HL-60/S4 (cell line): ENCODE measurements around the gene IMPDH1.

ENCODE experiments used
- in situ Hi-C: fragments of 300-500 bp; cut with MboI; formaldehyde crosslinking; loops from 2 replicates; pipeline ENCODE4 v1.14.3; 2022; ENCODE audit warnings: low sequenced_read_pairs

IMPDH1 gene

DNA sequence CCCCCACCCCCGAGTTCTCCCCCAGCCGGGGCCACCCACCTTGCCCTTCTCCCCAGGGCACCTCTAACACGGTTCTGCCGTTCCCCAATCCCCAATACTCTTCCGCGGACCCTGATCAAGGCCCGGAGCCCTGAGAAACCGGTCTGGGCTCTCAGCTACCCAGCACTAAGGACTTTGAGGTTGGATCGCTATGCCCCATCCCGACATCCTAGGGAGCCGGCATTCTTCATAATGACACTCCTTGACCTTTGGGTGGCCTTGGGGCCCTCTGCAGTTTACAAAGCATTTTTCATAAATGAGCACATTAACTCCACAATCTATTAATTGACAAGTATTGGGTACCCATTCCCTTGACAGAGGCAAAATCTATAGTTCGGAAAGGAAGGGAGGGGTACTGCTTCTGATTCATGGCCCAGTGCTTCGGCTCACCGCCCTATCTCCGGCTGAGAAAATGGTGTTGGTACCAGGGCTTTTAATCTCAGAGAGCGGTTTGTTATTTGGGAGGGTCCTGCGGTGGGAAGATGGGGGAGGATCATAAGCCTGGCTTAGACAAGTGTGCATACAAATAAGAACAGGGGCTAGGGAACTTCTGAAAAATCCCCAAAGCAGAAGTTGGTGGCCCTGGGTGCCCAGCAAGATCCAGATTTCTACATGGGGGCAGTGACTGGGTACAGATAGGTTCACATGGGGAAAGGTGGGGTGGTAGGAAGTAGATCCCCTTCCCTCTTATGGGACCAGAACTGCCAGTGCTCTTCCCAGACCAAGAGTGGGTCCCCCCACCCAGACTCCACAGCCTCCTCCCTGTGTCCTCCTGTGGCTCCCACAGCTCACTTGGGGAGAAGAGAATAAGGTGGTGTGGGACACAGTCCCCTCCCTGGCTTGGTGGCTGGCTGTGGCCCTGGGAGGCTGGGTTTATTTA, 3.2 kb downstream of the IMPDH1 start:
- in situ Hi-C loops: no loop called here

DNA sequence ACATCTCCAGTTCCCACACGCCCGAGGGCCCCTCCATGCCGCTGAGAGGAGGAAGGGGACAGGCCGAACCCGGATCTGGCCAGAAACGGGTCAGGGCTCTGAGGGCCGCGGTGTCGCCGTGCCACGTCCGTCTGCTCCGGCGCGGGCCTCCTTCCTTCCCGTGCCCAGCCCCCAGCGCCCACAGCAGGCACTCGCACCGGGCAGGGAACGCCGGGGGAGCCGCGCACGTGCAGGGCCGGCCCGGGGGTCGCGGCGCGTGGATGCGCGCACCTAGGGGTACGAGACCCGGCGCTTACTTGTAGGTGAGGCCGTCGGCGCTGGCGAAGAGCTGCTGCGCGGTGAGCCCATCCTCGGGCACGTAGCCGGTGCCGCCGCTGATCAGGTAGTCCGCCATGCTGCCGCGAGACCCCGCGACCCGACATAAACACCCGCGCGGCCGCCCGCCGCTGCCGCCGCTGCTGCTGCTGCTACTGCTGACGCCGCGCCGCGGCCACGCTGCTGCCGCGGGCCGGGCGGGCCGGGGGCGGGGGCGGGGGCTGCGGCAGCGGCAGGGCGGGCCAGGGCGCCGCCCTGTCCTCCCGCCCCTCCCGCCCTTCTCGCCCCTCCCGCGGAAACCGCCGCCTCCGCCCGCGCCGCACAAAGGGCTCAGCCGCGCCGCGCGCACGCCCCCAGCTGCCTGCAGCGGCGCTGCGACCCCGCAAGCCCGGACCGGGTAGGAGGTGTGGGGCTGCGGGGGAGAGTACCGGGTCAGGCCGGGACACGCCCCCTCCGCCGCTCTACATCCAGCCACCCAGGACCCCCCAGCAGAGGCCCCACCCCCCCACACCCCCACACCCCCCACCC, 4.1 kb downstream of the IMPDH1 start:
- in situ Hi-C loops: no loop called here

DNA sequence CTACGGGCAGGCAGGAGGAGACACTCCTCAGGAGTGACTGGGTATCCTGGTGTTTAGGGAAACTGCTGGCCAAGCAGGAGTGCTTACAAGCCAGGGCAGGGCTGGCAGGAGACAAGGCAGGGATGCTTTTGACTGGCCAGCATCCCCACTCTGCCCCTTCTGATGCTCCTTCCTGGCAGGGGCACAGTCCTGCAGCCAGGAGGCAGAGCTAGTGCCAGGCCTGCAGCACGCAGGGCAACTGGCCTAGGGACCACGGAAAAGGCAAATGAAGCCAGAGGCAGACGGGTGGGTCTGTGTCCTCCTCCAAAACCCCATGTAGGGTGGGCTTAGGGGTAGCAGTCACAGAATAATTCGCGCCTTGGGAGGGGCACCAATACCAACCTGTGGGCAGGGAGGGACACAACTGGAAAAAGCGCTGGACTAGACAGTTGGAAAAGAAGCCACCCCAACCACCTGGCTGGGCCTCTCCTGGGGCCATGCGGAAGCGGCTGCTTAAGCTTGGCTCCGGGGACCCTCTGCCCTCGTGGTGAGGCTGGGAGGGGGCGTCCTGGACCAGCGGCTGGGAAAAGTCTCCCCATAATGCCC, 4.8 kb downstream of the IMPDH1 start:
- in situ Hi-C loops: no loop called here

DNA sequence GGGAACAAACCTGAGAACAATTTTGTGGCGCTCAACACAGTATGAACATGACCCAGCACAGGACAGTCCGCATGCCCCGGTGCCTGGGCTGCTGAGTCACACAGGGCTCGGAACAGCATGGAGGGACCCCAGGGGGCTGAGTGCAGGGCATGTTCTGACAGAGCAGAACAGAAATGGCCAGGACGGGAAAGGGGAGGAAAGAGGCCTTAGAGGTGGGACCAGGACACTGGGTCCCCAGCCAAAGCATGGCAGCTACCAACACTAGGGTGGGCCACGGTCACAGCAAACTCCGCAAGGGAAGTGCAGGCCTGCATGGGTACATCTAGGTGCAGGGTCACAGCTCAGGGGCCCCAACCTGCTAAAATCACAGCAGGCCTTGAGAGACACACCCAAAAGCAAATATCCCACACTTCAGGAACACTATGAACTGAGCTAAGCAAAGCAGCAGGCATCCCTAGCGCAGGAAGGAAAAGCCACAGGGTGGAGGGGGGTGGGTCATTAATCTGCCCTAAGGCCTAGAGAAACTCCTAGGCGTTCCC, 5.6 kb downstream of the IMPDH1 start:
- in situ Hi-C loops: no loop called here

DNA sequence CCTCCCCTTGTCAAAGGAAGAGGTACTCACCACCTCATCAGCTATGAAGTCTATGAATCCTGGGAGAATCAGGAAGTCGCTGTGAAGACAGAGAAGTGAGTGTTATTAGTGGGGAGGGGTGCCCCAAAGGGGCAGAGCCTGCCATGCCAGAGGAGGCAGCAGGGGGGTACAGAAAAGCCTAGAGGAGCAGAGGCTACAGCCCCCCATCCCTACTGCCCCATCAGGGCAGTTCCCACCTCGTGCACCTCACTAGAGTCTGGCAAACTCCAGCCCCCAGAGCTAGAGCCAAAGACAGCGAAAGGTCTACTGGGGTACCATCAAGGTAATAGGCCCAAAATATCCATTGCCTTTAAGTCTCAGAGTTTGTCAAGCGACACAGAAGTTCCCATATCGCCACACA, 6.1 kb downstream of the IMPDH1 start:
- in situ Hi-C loops: no loop called here

DNA sequence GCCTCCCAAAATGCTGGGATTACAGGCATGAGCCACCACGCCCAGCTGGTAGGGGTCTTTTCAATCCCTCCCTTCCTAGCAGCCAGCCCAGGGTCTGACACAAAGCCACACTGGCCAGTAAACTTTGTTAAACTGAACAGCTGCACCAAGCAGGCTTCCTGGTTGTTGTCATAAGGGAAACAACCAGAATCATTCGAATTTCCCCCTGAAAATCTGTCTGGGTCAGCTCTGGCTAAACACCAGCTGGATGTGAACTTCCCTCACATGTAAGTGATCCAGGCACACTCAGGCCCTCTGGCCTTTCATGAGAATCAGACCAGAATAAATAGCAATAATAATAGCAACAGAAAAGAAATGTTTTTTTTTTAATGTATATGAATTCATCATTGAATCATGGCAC, 7.4 kb downstream of the IMPDH1 start:
- in situ Hi-C loops: no loop called here

DNA sequence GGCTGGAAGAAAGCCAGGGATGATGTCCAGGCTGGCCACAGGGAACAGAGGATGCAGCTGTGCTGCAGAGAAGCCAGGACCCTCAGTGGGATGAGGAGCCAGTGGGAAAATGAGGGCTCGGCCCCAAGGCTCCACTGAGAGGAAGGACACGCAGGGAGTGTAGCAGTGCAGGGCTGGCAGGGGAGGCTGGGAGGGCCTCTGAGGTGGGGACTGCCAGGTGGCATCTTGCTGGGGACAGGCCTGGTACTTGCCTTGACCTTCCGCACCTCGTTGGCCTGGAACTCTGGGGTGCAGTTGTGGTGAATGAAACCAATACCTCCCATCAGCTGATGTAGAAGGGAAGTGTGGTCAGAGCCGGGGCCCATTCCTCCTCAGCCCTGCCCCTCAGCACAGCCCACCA, 9.2 kb downstream of the IMPDH1 start:
- in situ Hi-C loops: no loop called here

DNA sequence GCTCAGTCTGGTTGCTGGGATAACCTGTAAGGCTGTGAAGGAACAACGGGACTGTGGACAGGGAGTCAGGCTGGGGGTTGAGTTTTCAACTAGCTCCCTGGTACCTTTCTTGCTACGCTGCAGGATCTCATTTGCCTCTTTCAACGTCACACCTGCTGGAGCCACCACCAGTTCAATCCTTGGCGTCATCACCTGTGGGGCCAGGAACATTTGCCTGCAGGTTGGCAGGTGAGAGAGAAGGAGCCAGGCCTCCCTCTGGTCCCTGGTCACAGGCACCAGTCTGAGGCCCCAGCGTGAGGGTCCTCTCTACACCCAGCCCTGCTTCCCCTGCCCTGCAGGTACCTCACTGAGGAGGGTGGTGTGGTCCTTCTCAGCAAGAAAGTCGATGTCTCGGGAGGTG, 9.8 kb downstream of the IMPDH1 start:
- in situ Hi-C loops: no loop called here

DNA sequence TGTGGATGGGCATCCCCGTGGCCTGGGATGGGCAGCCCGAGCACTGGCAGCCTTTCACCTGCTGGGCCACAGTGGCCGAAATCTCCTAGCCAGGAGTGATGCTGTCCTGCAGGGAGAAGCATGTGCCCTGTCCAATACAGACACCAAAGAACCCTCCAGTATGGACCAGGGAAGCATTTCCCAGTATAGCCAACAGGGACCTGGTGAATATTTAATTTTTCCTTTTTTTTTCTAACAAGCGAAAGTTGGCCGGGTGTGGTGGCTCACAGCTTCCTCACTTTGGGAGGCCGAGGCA, 11.0 kb downstream of the IMPDH1 start:
- in situ Hi-C loops: no loop called here

DNA sequence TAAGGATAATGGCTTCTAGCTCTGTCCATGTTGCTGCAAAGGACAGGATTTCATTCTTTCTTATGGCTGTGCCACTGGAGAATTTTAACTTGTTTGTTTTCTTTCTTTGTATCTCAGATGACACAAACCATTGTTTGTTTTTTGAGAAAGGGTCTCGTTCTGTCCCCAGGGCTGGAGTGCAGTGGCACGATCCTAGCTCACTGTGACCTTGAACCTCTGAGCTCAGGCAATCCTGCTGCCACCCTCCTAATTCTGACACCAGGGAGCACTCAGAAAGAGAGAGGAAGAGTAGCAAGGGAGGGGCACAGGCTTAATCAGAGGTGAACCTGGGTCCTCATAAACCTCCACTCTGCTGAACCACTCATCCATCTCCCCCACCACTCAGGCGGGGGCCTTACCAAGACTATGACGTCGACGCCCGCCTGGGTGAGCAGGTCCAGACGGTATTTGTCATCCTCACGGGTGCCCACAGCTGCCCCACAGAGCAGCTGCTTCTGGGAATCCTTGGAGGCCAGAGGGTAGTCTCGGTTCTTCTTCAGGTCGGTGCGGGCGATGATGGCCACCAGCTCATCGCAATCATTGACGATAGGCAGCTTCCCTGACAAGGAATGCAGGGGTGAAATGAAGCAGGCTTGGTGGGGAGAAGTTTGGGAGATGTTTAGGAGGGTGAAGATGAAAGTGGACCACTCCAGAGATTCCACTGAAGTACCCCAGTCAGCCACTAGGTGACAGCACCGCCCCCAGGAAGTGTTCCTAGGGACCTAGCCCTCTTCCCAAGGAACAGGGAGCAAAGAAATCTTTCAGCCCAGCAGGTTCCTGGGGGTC, 11.6 kb downstream of the IMPDH1 start:
- in situ Hi-C loops: no loop called here

DNA sequence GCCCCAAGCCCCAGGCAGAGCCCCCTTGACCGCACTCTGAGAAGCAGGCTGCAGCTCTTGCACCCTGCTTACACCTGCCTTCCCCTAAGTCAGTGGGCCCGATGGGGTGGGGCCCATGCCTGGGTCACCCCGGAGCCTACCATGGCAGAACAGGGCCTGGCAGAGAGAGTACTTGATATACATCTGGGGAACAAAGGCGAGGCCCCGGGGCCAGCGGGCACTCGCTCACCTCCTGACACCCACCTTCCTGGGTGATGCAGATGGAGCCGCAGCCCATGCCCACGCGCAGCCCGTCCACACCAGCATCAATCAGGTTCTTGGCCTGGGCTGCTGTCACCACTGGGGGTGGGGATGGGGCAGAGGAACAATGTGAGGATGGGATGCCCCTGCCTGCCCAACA, 13.4 kb downstream of the IMPDH1 start:
- in situ Hi-C loops: no loop called here

DNA sequence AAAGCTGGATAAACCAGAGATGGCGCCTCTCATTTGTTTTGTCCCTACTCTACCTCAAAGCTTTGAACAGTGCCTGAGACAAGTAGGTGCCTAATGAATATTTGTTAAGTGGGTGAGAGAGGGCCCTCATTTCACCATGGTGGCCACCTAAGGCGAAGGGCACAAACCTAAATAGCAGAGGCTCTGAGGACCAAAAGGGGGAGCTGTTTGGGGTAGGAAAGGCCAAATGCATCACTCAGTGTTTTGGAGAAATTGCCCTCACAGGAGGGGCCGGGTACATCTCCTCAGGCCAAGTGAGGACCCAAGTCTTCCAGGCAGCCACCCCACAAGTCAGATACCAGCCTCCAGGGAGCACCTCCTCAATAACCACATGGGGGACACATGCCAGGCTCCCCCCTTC, 14.0 kb downstream of the IMPDH1 start:
- in situ Hi-C loops: no loop called here

DNA sequence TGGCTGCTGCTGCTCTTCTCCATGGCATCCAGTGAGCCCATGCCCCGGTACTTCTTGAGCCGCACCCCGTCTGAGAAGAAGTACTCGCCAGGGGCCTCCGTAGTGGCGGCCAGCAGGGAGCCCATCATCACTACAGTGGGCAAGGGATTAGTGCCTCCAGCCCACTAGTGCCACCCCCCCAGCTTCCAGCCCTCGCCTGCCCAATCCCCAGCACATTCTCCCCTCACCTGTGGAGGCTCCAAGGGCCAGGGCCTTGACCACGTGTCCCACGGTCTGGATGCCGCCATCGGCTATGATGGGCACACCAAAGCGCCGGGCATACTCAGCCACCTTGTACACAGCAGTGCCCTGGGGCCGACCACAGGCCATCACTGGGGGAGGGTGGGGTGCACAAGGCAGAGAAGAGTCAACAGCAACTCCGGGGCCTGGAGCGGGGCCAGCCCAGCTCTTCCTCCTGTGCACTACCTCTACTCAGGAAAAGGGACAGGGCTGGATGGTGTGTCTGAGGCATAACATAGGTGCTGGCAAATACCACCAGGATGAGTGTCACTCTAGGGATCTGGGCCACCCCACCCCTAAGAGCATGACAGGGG, 14.8 kb downstream of the IMPDH1 start:
- in situ Hi-C loops: no loop called here

DNA sequence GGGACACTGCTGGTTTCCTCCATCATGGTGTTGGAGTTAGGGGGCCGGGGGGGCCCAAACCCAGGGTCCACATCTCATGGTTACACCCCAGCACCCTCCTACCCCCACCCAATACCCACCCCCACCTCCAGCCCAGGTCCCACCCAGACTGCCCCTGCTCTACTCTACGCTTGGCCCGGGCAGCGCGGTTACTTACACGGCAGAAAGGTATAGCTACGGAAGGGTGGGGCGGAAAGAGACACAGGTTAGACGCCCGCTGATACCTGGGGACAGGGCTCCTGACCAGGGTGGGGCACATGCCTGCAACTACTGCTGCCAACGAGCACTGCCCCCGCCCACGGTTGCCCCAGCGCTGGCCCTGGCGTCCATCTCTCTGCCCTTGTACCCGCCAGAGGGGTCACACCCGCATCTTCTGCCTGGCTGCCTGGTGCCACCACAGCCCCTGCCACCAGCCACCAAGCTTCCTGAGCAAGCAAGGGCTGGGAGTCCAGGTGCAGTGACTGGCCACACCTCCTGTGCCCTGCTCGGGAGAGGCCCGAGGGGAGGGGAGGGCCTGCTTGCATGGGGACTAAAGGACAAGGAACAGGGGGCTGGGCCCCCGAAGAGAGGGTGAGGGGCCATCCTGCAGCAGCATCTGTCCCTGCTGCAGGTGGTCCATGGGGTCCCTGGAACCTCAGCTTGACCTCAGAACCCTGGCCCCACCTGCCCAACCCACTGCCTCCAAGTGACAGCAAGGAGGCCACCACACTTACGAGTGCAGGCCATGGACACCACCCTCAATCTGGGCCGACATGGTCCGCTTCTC, 16.1 kb downstream of the IMPDH1 start:
- in situ Hi-C loops: no loop called here

DNA sequence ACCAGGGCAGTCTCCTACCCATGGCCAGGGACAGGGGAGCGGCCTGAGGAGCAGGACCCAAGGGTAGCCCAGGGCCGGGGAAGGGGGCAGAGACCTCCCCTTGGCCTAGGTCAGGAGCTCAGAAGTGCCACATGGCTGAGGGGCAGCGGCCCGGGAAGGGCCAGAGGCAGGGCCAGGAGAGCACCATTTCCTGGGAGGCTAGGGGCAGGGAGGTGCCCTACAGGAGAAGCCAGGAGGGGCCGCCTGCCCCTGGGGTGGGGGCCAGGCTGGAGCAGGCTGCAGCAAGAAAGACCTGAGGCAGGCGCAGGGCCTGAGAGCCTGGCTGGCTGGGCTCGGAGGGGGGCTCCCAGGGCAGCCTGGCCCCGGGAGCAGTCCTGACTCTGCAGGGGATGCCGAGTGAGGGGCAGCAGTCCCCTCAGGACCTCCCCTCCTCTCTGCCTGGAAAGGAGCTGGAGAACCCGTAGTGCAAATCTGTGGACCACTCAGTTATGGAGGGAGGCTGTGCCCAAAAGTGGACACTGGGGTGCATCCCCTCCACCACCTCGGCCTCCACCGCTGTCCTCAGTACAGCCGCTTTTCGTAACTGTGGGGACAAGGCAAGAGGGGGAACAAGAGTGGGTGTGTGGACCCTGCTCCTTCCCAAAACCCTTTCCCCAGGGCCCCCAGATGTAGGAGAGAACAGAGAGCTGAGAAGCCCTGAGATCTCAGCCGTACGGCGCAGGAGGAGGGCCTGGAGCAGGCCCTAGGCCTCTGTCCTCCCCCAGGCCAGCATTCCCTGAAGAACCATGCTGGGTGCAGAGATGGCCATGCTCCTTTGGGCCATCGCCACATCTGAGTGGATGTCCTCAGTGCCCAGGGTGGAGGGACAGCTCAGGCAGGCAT, 17.1 kb downstream of the IMPDH1 start:
- in situ Hi-C loops: no loop called here

DNA sequence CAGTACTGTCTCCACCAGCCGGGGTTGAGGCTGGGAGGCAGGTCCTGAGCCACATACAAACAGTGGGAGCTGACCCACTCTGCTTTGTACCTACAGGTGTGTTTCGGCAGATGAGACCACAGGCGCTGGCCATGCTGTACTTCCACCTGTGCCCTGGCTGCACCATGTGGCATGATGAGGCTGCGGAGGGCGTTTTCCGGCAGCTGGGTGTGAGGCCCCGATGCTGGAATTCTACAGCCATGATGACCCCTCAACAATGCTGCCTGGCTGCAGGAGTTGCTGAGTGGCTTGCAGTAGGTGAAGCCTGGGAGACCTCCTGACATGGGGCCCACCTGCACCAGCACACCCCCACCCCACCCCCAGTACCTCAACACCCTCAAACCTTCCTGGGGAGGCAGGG, 18.0 kb downstream of the IMPDH1 start:
- in situ Hi-C loops: no loop called here

DNA sequence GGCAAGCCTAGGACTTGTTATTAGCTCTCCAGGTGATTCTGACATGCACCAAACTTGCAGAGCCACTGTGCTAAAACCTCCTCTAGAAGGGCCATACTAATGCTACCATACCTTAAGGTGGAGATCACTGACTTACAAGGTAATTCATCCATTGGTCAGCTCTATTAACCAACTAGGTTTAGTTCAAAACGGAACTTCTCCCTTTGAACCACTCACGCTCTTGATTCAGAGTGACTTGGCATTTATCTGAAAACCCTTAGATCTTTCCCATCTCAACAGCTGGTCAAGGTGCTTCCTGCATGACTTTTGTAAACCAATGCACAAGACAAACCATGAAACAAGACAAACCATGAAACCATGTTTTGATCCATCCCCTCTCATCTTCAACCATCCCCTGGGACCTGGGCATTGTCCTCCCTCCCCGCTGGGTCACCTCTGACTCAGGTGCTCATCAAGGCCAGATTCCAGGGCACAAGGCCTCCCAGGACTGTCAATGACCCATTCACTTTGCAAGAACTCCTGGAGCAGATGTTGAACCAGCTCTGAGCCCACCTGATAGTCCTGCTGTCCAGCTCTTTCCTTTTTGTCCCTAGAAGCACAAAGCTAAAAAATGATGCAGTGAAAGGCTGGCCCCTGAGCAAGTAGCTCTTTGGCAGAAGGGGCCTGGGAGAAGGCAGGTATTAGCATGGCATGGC, 18.8 kb downstream of the IMPDH1 start:
- in situ Hi-C loops: no loop called here
